Thyroid gland (tissue), 4 donors: ENCODE data around the gene DNHD1.

Experiments
- POLR2A ChIP-seq, 2 donors: fragments of 450-650 bp; IDR thresholded peaks; one replicate each; pipeline ENCODE4 v1.6.1; 2017; ENCODE audit warnings: antibody characterized with exemption in 2 of 2, mild to moderate bottlenecking in 2 of 2, moderate library complexity in 1 of 2
- TF ChIP-seq, protein P1 (sequence below), 6 experiments: fragments of 200-600 bp in 3 of 6; fragments of 450-650 bp in 3 of 6; sonication (generic) in 3 of 6; IDR thresholded peaks; one replicate each; pipeline ENCODE4 v1.5.1; 2016 to 2019; ENCODE audit warnings: antibody characterized with exemption in 6 of 6, mild to moderate bottlenecking in 2 of 6, inconsistent platforms in 1 of 6, moderate library complexity in 1 of 6

DNA sequence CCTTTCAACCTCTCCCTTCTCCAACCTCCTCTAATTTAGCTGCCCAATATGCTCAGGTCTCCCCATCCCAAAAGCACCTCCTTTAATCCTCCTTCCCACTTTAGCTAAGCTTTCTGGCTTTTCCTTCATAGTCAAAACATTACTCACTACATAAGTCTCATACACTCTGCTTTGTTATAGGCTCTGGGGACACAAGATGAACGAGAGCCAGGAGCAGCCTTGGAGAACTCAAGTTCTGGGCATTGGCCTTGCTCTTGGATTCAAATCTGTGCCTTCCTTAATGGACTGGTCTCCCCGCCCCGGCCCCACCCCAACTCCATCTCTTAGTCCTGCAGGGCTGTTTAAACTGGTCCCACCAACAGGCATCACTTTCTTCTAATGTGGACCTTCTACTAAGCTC lies 44.9 kb upstream of the DNHD1 start:
- TF ChIP-seq, protein P1, sequence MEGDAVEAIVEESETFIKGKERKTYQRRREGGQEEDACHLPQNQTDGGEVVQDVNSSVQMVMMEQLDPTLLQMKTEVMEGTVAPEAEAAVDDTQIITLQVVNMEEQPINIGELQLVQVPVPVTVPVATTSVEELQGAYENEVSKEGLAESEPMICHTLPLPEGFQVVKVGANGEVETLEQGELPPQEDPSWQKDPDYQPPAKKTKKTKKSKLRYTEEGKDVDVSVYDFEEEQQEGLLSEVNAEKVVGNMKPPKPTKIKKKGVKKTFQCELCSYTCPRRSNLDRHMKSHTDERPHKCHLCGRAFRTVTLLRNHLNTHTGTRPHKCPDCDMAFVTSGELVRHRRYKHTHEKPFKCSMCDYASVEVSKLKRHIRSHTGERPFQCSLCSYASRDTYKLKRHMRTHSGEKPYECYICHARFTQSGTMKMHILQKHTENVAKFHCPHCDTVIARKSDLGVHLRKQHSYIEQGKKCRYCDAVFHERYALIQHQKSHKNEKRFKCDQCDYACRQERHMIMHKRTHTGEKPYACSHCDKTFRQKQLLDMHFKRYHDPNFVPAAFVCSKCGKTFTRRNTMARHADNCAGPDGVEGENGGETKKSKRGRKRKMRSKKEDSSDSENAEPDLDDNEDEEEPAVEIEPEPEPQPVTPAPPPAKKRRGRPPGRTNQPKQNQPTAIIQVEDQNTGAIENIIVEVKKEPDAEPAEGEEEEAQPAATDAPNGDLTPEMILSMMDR (IDR thresholded peaks at IDR 0.05): no peak
- TF ChIP-seq POLR2A (IDR thresholded peaks at IDR 0.05): no peak
